ENCODE results near the gene KRTAP5-2.

KRTAP5-2 gene

DNA sequence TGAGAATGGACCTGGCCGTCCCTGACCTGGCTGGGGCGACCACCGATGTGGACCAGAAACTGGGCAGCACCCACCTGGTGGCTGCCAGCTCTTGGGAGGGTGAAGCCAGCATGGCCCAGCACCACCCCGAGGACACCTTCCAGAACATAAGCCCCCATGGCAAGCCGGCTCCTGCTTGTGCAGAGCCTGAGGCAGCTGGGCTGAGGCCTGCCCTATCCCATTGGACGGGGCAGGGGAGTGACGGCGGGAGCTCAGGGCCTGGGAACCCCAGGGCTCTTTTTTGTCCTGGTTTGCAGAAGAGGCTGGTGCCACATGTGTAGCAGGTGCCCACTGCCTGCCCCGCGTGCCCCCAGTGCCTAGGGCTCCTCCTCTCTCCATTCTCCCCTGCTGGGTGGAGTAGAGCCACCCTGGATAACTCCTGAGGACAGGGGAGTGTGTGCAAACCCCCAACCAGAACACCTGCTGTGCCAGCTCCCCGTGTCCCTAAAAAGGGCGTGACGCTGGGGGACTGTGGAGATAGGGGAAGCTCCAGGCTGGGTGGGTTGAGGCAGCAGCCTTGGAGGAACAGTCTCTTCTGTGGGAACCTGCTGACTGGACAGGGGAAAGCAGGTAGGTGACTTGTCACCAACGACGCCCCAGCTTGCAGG, 38.0 kb downstream of the KRTAP5-2 start:
- FAIRE-seq (no peak), DNase-seq (ENCODE audit: extremely low spot score, insufficient read length, low read depth) (no peak)

DNA sequence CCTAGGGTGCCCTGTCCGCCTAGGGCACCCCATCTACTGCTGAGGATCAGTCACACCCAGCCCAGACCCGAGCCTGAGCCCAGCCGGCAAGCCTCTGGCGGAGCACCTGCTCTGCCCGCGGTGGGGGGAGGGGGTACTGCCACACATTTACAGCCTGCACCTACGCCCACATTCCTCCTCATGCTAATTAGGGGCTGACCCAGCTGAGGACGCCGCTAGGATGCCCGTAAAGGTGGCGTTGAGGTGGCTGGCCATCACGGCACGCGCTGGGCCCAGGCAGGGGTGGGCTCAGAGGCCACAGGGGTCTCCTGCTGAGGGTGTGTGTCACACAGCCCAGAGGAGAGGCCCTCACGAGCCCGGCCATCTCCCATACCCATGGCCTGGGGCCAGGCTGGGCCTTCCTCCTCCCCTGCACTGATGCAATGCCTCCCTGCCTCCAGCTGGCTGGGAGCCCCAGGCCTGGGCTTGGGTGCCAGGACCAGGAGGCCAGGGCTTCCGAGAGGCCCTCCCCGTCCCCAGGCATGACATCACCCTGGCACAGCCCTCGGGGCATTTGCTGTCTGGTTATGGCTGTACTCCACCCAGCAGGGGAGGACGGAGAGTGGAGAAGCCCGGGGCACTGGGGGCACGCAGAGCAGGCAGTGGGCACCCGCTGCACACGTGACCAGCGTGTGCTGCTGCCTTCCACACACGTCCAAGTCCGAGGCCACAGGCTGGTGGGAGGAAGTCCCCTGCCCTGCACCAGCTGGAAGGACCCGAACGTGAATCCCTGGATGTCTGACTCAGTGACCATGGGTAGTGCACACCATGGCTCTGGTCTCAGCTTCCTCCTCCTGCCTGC, 38.8 kb downstream of the KRTAP5-2 start:
- FAIRE-seq (no peak), DNase-seq (ENCODE audit: extremely low spot score, insufficient read length, low read depth) (no peak)

DNA sequence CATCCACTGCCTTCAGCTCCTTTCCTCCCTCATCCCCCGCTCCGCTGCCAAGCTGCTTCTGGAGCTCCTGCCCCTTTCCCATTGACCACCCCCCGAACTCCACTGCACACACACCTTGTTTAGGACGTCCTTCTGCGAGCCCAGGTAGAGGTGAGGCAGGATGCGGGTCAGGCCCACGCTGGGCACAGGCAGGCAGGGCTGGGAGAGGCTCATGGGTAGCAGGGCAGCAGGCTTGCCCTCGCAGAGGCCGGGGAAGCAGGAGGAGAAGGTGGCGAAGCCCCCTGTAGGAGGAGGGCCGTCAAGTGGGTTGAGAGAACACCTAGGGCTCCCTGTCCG, 39.4 kb downstream of the KRTAP5-2 start:
- DNase-seq (ENCODE audit: extremely low spot score, insufficient read length, low read depth) (no peak), FAIRE-seq (no peak)

DNA sequence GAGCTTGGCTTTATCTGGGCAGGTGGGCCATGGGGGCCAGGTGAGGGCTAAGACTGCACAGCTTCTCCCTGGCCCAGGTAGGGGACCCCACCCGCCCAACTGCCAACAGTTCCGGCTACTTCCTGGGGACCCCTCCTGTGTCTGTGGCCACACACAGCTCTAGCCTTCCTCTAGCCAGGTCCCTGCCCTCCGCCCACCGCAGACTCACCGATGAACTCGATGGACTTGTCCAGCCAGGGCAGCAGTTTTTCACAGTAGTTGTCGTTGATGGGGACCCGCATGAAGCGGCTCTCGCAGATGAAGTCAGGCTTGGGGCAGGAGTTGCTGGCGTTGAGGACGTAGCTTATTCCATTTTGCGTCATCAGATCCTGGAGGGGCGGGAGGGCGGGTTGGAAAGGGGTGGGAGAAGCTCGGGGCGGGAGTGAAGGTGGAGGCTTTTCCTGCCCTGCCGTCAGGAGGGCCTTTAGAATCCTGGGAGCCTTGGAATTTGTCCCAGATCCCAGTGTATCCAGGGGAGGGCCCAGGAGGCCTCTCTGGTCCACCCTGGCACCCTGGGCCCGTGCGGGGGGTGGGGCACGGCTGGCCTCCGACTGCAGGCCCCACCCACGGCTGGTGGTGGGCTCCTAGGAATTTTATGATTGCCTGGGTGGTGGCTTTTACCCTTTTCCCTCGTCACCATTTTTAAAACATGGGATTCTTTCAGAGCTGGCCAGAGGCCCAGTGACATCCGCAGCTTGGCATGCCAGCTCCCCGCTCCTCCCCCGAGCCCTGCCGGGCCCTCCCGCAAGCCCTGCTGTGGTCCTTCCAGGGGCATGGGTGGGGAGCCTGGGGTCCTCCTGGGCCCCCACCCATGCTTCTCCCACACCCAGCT, 40.0 kb downstream of the KRTAP5-2 start:
- DNase-seq (ENCODE audit: extremely low spot score, insufficient read length, low read depth), result no peak
- no peak for FAIRE-seq

DNA sequence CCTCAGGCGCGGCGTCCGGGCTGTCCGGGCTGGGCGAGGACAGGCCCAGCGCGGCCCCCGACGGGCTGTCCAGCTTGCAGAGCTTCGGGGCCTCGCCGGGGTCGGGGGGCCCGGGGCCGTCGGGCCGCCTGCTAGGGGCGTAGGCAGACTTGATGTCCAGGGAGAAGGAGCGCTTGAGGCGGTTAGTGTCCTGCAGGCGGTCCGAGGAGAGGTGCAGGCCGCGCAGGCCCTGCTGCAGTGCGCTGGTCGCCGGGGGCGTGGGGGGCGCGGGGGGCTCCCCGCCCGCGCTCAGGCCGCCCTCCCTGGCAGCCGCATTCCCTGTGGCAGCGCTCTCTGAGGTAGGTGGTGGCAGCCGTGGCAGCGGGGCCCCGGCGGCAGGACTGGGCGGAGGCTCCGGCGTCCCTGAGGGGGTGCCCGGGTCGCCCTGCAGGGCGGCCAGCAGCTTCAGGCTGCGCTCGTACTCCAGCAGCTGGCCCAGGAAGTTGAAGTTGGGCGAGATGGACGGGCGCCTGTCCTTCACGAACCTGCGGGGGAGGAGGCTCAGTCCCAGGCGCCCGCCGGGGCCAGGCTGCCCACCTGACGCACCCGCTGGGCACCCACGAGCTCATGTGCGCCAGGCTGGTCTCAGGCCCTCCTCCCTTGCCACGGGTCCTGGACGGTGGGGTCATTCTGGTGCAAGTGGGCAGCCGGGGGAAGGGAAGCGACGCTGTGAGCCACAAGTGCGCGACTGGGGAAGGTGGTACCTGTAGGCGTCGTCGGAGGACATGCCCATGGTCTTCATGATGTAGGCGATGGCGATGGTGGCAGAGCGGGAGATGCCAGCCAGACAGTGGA, 40.8 kb downstream of the KRTAP5-2 start:
- no peak for FAIRE-seq
- no peak for DNase-seq (ENCODE audit: extremely low spot score, insufficient read length, low read depth)

DNA sequence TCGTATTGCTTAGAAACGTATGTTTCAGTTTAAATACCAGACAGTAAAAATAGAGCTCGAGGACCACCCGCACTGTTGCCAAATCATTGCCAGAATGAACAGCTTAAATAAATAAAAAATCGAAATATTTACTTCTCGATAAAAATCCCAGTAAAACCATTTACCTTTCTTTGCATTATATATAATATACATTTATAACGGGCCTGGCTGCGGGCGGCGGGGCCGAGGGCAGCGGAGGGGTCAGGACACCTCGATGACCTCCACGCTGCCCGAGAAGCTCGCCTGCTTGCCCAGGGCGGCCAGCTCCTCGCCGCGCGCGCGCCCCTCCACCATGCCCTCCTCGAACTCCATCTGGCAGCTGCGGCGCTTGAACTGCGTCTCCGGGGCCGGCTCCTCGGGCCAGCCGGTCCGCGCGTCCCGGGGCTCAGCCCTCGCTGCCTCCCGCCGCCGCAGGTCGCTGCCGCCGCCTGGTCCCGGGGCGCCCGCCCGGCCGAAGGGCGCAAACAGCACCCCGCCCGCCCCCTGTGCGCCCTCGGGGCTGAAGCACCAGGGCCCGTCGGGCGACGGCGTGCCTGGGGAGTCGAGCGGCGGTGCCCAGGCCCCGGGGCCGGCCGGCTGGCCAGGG, 41.7 kb downstream of the KRTAP5-2 start:
- no peak for FAIRE-seq
- no peak for DNase-seq (ENCODE audit: extremely low spot score, insufficient read length, low read depth)

DNA sequence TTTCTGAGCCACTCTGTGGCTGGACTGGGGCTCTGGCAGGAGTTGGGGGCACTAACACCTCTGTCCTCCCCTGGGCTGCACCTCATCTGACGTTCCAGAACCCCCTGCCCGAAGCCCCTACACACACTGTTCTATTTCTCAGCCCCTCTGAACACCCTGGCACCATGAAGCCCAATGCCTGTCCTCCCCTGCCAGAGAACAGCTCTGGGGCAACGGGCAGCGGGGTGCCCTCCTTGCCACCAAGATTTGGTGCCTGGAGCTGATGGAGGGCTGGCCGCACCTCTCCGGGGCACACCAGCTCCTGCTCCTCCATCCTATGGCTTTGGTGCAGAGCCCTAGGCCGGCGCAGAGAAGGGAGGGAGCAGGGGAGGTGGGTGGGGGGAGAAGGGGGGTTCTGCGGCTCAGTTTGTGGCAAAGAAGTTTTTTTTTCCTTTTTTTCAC, 42.4 kb downstream of the KRTAP5-2 start:
- no peak for FAIRE-seq

DNA sequence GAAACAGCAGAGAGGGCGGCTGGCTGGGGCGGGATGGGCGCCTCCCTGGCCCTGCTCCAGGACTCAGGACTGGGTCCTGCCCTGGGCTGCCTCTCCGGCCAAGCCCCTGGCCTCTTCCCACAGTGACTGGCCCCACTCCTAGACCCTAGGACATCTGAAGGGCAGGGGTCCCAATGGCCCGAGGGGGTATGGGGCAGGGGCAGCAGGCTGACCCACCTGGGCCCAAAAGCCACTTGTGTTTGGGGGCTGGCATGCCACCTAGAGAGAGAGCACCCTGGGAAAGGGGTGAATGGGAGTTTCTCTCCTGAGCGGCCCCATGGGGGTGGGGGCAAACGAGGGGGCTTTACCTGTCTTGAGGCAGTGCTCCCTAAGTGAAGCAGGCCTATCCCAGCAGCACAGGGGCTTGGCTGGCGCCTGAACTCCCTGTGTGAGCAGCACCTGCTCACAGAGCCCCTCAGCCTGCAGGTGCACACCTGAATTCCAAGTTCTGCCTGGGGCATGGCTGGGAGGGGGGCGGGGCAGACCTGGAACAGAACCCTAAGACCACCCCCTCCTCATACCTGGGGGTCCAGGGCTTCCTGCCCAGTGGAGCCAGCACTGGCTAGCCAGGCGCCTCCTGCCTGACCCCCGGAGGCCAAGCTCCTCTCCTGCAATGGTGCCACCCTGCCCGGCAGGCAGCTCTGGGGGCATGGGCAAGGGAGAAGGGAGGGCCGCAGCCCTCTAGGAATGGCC, 42.9 kb downstream of the KRTAP5-2 start:
- no peak for FAIRE-seq
- DNase-seq (ENCODE audit: extremely low spot score, insufficient read length, low read depth), result no peak

More for the DNA sequence above, 42.4 kb downstream of the KRTAP5-2 start:
- DNase-seq (ENCODE audit: extremely low spot score, insufficient read length, low read depth), result no peak

DNA sequence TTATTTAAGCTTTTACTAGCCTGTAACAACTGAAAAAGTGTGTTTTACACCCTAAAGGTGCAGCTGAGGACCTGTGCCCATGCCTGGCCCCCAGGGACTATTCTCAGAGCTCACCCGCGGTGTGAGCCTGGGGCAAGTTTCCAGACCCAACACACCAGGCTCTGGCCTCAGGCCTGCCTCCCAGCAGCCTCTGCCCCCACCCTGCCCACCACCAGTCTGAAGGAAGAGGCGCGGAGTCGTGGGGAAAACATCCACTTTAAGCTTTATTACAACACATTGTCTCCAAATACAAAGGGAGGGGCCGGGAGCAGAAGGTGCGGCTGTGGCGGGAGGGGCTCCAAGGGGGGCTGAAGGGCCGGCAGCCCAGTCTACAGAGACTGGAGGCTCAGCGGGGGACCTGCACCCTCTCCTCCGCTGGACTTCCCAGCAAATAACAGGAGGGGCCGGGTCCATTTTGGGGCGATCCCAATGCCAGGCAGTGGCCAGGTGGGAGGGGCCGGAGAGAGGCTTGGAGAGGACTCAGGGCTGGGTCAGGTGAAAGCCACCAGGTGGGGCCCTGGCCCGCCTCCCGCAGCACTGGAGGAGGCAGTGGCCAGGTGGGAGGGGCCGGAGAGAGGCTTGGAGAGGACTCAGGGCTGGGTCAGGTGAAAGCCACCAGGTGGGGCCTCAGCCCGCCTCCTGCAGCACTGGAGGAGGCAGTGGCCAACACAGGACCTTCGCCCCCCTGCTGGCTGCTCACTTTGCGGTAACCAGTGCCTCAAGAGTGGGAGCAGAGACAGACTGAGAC, 44.1 kb downstream of the KRTAP5-2 start:
- FAIRE-seq (no peak), DNase-seq (ENCODE audit: extremely low spot score, insufficient read length, low read depth) (no peak)

DNA sequence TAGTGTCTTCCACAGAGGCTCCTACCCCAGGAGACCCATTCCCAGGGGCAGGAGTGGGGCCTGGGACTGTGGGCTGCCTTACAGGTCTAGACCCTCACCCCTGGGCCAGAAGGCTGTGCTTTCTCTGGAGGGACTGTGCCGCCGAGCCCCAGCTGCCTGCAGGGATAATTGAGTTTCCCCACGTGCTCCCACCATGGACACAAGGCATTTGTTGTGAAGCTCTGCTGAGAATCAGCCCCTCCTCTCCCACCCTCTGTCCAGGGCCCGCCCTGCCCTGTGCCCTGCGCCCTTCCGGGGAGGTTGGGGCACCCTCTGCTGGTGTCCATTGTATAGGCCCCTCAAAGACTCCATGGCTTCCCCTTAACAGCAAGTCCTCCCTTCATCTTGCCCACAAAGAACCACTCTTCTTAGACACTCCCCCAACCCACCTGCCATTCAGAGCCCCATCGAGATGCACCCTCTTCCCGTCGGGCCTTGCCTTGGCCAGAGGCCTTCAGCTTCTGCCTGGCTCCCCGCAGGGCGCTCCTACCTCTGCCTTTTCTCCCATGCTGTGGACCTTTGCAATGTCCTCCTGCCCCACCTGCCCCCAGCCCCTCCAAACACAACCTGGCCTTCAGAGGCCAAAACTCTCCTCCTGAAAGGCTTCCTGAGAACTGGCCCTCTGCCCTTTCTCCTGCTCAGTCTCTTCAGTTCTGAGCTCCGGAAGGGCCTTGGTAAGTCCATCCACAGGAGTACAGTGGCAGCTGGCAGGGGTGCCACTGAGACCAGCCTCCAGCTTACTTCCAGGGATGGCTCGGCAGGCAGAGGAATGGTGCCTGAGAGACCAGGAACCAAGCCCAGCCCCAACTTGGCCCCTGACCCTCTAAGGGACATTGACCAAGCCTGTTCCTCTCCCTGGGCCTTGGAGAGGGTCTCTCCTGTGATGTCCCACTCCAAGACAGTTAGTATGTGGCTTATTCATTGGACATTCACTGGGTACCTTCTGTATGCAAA, 48.5 kb downstream of the KRTAP5-2 start:
- no peak for DNase-seq (ENCODE audit: extremely low spot score, insufficient read length, low read depth)
- FAIRE-seq, result no peak

DNA sequence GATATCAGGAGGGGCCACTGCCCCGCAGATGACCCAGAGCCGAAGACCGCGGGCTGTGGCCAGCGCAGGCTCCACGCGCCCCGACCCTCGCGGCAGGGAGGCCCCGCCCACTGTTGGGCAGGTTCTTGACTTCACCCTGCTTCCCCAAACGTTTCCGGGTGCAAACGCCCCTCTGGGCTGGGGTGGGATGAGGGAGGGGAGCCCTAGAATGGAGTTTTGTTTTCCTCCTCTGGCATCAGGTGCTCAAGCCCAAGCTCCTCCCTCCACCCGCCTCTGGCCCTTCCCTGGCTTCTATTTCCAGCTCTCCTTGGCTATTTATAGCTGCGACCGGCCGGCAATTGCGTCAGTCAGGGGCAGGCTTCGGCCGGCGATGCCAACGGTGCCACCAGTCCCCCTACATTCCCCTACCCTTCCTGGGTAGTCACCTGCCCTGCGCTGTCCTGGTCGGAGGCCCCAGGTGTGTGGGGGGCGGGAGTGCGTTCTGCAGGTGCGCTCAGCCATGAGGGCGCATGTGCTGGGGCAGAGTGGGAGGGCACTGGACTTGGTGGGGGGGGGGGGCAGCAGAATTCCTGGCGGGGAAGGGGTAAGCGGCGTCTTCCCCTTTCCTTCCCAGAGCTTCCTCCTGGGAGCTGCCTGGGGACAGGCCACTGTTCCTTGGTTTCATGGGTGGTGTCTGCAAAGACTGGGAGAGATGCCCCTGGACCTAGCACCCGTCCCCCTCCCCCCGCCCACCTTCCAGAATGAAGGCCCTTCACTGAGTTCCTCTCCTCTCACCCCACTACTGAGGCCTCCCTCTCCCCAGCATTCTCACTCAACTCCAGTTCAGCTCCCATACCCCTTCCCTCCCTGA, 49.6 kb downstream of the KRTAP5-2 start:
- no peak for FAIRE-seq
- no peak for DNase-seq (ENCODE audit: extremely low spot score, insufficient read length, low read depth)

DNA sequence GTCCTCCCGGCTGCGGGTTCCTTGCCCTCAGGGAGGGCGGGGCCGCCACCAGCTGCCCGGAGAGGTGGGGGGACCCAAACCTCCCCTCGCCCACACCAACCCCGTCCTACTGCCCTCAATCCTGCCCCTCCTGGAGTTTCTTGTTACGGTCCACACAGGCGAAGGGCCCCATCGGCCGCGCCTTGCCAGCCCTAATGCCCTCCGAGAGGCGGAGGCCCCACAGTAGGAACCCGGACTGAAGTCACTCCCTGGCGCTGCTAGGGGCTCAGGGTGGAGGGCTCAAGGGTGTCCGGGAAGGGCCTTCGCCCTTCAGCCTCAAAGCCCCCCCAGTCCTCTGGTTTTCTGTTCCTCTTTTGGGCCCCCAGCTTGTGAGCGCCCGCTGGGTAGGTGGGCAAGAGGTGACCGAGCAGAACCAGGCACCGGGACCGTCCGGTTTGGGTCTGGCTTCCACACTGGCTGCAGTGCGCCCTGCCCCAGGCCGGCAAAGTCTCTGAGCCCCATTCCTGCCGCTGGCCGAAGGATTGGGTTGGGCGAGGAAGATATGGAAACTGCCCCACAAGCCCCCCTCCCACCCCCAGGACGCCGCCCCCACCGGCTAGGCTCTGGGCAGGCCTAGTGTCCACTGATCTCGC, 50.5 kb downstream of the KRTAP5-2 start:
- FAIRE-seq, result no peak
- no peak for DNase-seq (ENCODE audit: extremely low spot score, insufficient read length, low read depth)

Measured in GM18507 (cell line).